Adrenal gland (tissue), 5 donors: ENCODE results near the gene RAD51C.
"Not testable (repeated sequence)": the region's sequence is repeated elsewhere in the genome, so short reads cannot be mapped to it uniquely, and the experiment has no call there.

Experiments used
- POLR2A ChIP-seq, 2 donors: fragments of 450-650 bp; IDR thresholded peaks; one replicate each; pipeline ENCODE4 v1.6.1; 2017; ENCODE audit warnings: antibody characterized with exemption in 2 of 2, mild to moderate bottlenecking in 2 of 2, moderate library complexity in 1 of 2
- TF ChIP-seq, protein P1 (sequence below), 6 experiments: fragments of 450-650 bp in 4 of 6; fragments of 200-600 bp in 2 of 6; sonication (generic) in 1 of 6; IDR thresholded peaks; 1 replicate in 5 of 6; 2 replicates in 1 of 6; pipeline versions ENCODE4 v1.5.1 to v1.8.0; 2016 to 2021; ENCODE audit warnings: antibody characterized with exemption in 6 of 6, mild to moderate bottlenecking in 2 of 6, moderate library complexity in 1 of 6
- donor health status: DM: no; HTN: no; CAD: no.

DNA sequence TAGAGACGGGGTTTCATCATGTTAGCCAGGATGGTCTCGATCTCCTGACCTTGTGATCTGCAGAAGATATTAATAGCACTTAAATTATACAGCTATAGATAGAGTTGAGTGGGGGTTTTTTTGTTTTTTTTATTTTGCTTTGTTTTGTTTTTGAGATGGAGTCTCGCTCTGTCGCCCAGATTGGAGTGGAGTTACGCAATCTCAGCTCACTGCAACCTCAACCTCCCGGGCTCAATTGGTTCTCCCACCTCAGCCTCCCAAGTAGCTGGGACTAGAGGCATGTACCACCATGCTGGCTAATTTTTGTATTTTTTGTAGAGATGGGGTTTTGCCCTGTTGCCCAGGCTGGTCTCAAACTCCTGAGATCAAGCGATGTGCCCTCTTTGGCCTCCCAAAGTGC lies 2.4 kb upstream of the RAD51C start:
- TF ChIP-seq, protein P1, sequence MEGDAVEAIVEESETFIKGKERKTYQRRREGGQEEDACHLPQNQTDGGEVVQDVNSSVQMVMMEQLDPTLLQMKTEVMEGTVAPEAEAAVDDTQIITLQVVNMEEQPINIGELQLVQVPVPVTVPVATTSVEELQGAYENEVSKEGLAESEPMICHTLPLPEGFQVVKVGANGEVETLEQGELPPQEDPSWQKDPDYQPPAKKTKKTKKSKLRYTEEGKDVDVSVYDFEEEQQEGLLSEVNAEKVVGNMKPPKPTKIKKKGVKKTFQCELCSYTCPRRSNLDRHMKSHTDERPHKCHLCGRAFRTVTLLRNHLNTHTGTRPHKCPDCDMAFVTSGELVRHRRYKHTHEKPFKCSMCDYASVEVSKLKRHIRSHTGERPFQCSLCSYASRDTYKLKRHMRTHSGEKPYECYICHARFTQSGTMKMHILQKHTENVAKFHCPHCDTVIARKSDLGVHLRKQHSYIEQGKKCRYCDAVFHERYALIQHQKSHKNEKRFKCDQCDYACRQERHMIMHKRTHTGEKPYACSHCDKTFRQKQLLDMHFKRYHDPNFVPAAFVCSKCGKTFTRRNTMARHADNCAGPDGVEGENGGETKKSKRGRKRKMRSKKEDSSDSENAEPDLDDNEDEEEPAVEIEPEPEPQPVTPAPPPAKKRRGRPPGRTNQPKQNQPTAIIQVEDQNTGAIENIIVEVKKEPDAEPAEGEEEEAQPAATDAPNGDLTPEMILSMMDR (IDR thresholded peaks at IDR 0.05) = not testable (repeated sequence)
- not testable (repeated sequence) for TF ChIP-seq POLR2A (IDR thresholded peaks at IDR 0.05)
